GM21360 (cell line): ENCODE results near the gene MUC6.

Experiments
- ATAC-seq: cut with Tn5 transposase; IDR thresholded peaks from one replicate; pipeline ENCODE4 v1.9.1; 2021; ENCODE audit warnings: mild to moderate bottlenecking, moderate library complexity; ENCODE audit not compliant: unreplicated experiment

MUC6 gene

GRCh38 chr11:1009991-1010390 lies 26.5 kb downstream of the MUC6 start:
- ATAC-seq = no peak

GRCh38 chr11:1009371-1009770 lies 27.1 kb downstream of the MUC6 start:
- no peak for ATAC-seq

GRCh38 chr11:1008803-1009145 lies 27.7 kb downstream of the MUC6 start:
- no peak for ATAC-seq

GRCh38 chr11:1008001-1008802 lies 28.3 kb downstream of the MUC6 start:
- ATAC-seq = no peak

- no peak for ATAC-seq
Measured at GRCh38 chr11:1007279-1007678, 29.2 kb downstream of the MUC6 start.

GRCh38 chr11:1006762-1007161 lies 29.8 kb downstream of the MUC6 start:
- ATAC-seq = no peak

- ATAC-seq = no peak
Measured at GRCh38 chr11:1005928-1006327, 30.6 kb downstream of the MUC6 start.

GRCh38 chr11:1003159-1003558 lies 33.4 kb downstream of the MUC6 start:
- no peak for ATAC-seq

- ATAC-seq = no peak
Measured at GRCh38 chr11:1002406-1002984, 34.0 kb downstream of the MUC6 start.

GRCh38 chr11:1001617-1002405 lies 34.7 kb downstream of the MUC6 start:
- ATAC-seq = no peak

GRCh38 chr11:1000357-1001278 lies 35.9 kb downstream of the MUC6 start:
- no peak for ATAC-seq

- ATAC-seq = no peak
Measured at GRCh38 chr11:999009-999408, 37.5 kb downstream of the MUC6 start.

- no peak for ATAC-seq
Measured at GRCh38 chr11:997907-998306, 38.6 kb downstream of the MUC6 start.

- no peak for ATAC-seq
Measured at GRCh38 chr11:996681-997080, 39.8 kb downstream of the MUC6 start.

- peak; percentile 74 for ATAC-seq
Measured at GRCh38 chr11:995752-996420, 40.6 kb downstream of the MUC6 start.

GRCh38 chr11:995044-995751 lies 41.3 kb downstream of the MUC6 start:
- no peak for ATAC-seq

- ATAC-seq = no peak
Measured at GRCh38 chr11:993632-994167, 42.8 kb downstream of the MUC6 start.

- no peak for ATAC-seq
Measured at GRCh38 chr11:992577-992976, 43.9 kb downstream of the MUC6 start.

- ATAC-seq = no peak
Measured at GRCh38 chr11:991711-992307, 44.7 kb downstream of the MUC6 start.
